SK-MEL-5 (cell line): Measurements from ENCODE around the gene TAAR2. TPM values are rescaled to one million over a fixed set of nuclear protein-coding genes. Genes with fewer than 3 reads are reported as not detected.
"Not testable (repeated sequence)": the region's sequence is repeated elsewhere in the genome, so short reads cannot be mapped to it uniquely, and the experiment has no call there.

ENCODE experiments used
- DNase-seq: peaks from one replicate; pipeline ENCODE4 v3.0.0-alpha.2; 2016; ENCODE audit warnings: low read depth, low spot score
- in situ Hi-C: cut with HindIII; loops from 2 replicates; pipeline ENCODE4 v1.10.0; 2016; ENCODE audit warnings: low sequenced_read_pairs, high pct_unique_total_duplicates, low pct_unique_long_range_greater_than_20kb
- total RNA-seq: library from RNA; depleted of rRNA; stranded (reverse); fragments of >200 nt; shearing (Covaris generic); gene quantifications from 2 replicates; pipeline ENCODE4 v1.2.3, GENCODE V29; 2014

The TAAR2 gene
- total RNA-seq, 1 experiment from 2014 or later: not detected

DNA sequence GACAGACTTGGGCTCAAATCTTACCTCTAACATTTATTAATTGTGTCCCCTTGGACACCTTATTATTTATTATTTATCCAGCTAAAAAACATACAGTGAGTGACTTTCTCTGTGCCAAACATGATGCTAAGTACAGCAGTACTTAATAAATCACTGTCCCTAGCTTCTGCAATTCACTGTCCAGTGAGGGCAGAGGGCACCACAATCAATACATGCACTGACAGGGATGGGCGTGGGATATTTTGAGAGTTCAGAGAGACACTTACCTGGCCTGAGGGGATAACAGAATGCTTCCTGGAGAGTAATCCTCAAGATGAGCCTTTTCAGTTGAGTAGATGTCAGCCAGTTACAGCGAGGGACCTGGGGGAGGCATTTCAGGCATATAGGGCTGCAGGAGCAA is 9.3 kb upstream of the TAAR2 start:
- in situ Hi-C loops: no loop called here
- no peak for DNase-seq

DNA sequence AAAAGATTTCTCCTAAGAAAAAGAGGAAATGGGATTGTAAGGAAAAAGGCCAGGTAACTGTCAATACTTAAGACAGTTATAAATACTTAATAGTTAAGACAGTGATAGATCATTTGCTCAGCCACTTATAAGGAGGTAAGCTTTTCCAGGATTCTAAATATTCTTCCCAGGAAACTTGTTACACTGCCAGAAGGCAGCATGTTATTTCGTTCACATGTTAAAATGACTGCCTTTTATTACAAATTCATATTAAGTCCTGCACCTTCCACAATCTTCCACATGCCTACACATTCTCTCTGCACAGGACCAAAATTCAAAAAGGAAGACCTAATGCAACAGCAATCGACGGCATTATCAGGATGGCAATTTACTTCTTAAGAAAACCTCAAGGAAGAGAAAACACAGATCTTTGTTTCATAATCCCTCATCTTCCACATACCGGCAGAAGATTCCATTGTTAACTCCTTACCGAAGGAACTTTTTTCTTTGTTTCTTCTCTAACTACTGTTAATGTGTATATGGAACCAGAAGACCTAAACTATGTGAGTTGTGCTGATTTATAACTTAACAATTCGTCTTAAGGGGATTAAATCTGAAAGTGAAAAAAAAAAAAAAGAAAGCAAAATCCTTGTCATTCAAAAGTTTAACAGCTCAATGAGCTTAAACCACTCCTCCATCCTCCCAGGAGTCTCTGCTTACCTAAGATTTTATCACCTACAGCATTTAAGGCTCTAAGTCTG is 799 bp downstream of the TAAR2 start:
- in situ Hi-C loops: no loop called here

DNA sequence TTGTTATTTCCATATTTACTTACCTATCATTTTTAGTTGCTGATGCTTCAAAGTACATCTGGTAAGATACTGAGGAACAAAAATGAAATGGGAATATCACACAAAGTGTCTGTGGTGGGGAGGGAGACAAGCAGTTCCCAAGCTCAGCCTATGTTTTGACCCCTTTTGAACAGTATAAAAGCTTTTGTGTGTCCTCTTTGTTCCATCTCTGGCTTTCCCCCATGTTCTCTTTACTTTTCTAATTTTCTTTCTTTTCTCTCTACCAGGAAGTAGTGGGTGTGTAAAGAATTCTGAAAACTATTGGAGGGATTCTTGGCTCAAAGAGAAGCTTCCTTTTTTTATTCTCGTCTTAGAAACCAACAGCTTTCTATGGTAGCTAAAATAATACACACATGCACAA is 7.4 kb downstream of the TAAR2 start:
- in situ Hi-C loops: no loop called here

More for the DNA sequence above, 799 bp downstream of the TAAR2 start:
- no peak for DNase-seq

DNA sequence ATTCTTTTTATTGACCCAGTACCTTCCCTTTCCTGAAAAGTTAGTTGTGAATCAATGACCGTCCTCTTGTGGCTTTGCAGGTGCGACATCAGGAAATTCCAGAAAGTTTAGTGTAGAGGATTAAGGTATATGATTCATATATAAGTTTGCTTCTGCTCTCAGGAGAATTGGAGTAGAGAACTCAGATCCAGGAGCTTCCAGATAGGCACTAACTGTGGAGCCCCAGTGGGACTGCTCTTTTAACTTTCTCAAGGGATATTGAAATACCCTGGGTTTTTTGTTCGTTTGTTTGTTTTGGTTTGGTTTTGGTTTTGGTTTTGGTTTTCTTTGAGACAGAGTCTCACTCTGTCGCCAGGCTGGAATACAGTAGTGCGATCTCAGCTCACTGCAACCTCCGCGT is 9.5 kb downstream of the TAAR2 start:
- in situ Hi-C loops: no loop called here
- no peak for DNase-seq

More for the DNA sequence above, 7.4 kb downstream of the TAAR2 start:
- no peak for DNase-seq

DNA sequence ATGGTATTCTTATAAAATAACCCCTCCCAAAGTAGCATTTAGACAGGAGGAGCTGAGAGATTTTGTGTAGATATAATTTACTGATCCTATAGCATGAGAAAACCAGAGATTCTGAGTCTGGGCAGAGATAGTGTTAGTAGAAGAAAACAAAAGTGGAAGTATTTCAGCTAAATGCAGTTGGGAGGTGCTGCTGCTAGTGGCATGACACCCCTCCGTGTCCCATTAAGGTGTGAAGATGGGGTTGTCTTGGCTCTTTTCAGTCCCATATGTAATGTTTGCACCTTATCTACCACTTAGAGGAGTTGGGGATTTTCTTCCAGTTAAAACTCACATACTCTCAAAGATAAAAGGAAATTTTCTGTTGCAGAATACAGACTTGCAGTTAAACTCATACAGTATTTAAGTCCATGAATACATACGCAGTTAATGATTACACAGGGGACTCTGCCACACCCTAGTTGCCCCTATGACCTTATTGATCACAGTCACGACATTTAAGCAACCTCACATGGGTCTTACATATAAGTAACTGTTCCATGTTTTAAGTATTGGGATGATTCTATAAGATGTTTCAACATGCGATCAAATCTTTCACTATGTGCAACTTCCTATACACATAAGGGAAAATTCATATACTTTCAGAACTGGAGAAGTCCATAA is 11.5 kb downstream of the TAAR2 start:
- no peak for DNase-seq
- in situ Hi-C loops: no loop called here

DNA sequence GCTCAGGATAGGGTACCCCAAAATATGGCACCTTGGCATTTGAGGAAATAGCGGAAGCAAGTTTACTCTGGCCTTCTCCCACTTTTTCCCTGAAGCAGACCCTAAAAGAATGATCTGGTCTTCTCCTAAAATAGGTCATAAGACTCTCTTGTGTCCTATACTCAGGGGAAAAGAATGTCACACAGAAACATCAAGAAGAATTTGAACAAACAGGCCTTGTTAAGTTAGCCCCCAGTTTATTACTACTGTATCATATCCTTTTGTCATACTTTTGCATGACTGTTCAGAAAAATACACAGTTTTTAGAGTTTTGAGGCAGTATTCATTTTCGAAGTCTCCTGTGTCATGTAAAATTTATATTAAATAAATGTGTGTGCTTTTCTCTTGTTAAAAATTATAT is 12.5 kb downstream of the TAAR2 start:
- DNase-seq: peak; percentile 42
- in situ Hi-C loops: no loop called here

DNA sequence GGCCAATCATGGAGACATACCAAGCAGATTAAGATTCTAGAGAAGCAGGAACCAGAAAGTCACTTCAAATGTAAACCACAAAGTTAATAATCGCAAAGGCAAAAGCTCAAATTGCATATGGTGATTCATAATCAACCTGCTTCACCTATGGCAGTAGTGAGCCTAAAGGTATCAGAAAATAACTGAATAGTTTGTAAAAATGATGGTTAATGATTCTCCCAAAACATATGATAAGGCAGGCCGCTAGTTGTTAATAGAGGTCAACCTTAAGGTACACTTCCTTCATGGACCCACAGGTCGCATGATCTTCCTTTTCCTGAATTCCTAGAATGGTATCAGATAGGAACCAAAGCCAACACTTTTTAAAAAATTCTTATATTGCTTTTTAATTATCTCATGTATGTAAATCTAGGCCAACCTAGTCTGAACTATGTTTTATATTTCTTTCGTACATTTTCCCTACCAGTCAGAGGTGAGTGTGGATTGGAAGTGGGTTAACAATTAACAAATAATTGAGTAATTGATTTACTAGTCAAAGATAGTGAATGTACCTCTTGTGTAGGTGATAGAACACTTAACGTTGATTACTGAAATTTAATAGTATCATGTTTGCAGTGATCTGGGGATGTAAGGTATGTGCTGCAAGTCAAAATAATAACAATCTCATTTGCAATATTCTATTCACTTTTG is 16.4 kb downstream of the TAAR2 start:
- in situ Hi-C loops: no loop called here
- DNase-seq: no peak

DNA sequence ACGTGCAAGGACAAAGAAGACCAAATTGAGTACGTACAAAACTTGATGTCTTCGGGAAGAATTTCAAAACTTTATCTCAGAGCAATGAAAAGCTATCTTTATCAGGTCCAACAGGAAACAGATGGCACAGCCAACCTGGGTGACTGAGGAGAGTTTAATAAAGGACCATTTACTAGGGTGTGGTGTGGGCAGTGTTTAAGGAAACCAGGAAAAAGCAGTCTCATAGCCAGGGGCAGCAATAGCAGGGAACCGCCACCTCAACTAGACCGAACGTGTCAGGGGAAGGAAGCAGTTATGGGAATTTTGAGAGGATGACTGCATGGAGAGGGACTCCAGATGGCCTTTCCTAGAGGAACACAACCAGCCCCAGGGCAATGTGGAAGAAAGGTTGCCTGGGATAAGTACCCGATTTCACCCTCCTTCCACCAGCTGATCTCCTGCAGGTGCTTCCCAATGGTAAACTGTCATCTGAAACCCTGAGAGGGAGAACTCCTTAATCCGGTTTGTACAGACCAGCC is 19.4 kb downstream of the TAAR2 start:
- DNase-seq: no peak
- in situ Hi-C loops: no loop called here

DNA sequence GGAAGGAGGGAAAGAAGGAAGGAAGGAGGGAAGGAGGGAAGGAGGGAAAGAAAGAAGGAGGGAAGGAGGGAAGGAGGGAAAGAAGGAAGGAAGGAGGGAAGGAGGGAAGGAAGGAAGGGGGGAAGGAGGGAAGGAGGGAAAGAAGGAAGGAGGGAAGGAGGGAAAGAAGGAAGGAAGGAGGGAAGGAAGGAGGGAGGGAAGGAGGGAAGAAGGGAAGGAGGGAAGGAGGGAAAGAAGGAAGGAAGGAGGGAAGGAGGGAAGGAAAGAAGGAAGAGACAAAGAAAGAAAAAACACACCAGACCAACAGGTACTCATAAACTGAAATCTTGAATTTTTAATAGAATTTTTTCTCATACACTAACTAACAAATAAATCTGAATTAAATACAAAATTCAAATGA is 23.2 kb downstream of the TAAR2 start:
- in situ Hi-C loops: not testable (repeated sequence)

DNA sequence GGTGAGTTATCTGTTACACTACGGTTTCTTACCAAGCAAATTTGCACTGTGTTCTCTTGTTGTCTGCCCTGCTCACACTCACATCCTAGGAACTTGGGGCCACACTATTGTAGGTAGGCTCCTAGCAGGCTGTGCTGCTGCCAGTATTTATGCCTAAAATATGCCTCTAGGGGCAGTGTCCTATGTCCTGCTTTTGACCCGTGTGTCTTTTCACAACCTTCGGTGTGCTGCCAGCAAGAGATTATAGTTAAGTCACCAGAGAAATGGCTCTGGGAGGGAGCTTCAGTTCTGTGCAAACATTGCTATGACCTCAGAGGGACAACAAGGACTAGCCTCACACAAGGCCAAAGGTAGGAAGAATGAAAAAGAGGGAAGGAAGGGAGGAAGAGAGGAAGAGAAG is 25.6 kb downstream of the TAAR2 start:
- in situ Hi-C loops: no loop called here
- peak; percentile 35 for DNase-seq

More for the DNA sequence above, 23.2 kb downstream of the TAAR2 start:
- not testable (repeated sequence) for DNase-seq

DNA sequence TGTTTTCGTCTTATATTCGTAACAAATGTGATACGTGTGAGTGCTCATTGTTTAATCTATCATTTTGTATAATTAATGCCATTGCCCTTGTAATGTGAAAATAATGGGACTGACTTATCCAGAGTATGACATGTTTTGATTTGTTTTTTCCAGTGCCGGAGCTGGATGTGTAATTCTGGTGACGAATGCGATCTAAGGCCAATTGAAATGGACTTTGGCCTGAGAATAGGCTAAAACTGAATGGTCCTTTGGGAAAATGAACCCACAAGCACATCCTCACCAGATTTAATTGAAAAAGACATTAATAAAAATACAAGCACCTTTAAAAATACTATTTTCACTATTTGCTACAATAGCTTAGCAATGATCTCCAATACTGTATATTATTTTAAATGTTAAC is 27.9 kb downstream of the TAAR2 start:
- in situ Hi-C loops: no loop called here
- DNase-seq: no peak

DNA sequence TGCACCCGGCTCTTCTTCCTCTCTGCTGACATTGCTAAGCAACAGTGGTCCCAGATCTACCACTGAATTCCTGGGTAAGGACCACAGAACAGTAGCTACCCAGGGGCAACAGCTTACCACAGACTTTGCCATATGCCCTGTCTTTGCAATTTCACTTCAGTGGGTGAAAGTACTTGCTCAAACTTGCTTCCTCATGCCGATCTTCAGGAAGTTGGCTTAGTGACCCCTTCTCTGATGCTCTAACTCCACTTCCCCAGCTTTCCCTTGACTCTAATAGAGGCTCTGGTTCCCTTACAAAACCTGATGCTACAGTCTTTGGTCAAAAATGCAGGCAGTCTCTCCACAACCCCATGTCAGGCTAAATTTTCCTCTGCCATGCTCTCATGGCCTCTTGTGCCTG is 31.2 kb downstream of the TAAR2 start:
- in situ Hi-C loops: no loop called here
- DNase-seq: no peak

DNA sequence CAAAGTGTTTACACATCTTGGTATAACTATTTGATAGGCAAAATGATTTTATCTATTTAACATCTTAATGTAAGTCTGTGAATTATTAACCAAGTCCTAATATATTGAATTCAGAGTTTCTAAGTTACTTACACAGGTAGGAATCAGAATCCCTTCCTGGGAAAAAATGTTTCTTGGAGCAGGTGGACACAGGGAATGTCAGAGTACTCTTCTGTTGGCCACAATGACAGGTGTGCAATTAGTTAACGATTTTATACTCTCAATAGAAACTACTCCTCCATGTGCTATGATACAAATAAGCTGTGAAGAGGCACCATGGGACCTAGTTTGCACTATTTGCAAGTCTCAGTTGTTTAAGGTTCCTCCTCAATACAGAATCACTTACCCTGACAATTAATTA is 33.7 kb downstream of the TAAR2 start:
- no peak for DNase-seq
- in situ Hi-C loops: no loop called here

DNA sequence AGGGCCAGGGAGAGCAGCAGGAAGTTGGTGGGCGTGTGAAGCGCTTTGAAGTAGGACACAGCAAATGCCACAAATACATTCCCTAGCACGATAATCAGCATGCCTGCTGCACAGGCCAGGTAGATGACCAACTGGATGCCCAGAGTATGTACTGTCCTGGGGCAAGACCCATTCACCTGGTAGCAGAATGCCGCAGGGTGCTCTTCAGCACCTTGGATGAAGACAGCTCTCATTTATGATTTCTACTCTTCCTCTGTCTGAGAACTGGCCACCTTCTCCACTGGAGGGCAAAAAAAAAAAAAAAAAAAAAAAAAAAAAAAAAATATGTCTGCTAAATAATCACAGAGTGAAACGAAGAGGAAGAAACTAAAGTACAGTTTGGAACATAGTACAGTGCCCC is 34.6 kb downstream of the TAAR2 start, which contains the start of gene TAAR5:
TAAR5 (minus strand) TSS at position 288 of the 400 bp plus-strand sequence; CDS start at position 233, 55 bp downstream.
- in situ Hi-C loops: no loop called here
- no peak for DNase-seq

DNA sequence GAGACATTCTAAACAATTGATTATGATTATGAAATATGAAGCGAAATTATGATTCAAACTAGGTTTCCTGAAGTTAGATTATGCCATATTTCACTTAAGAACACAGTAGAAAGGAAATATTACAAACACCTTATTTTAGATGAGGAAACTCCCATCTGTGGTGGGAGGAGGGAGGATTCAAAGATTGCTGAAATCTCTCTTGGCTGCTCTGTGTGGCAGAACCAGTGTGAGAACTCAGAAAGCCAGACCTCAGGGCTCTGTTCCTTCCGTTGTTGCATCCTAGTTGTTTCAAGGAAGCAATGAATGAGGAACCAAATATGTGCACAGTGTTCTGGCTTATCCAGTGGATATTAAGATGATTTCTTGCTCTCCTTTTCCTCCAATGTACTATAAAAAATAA is 36.7 kb downstream of the TAAR2 start:
- in situ Hi-C loops: no loop called here
- no peak for DNase-seq

DNA sequence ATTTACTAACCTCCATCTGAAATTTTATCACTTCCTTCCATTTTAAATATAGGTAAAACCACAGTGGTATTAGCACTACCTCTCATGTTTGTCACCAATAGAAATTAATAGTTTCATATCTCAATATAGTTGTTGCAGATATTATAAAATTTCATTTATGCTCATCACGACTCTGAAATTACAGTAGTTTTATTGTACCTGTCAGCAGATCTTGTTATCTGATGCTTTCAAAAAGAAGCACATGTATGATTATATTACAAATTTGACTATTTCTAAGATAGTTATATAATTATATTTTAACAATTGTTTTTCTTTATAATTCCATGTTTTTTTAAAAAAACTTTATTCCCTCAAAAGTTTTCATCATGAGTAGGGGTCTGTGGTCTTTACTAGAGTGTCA is 39.4 kb downstream of the TAAR2 start:
- in situ Hi-C loops: no loop called here
- DNase-seq: no peak

DNA sequence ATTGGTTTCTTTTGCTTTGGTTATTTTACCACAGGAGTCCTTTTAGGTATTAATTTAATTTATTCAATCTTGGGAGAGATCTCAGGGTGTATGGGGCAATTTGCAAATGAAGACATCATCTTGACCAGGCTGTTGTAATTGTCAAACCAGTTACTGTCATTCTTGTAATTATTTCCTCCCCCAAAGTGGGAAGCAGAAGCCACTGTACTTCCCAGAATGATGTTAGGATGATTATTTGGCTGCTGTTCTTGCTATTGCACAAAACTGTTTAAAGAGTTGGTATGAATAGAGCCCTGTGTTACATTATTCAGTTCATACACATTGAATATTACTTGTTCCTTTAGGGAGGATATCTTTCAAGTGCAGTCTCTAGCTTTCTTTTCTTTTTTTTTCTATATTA is 52.3 kb downstream of the TAAR2 start:
- no peak for DNase-seq
- in situ Hi-C loops: no loop called here

DNA sequence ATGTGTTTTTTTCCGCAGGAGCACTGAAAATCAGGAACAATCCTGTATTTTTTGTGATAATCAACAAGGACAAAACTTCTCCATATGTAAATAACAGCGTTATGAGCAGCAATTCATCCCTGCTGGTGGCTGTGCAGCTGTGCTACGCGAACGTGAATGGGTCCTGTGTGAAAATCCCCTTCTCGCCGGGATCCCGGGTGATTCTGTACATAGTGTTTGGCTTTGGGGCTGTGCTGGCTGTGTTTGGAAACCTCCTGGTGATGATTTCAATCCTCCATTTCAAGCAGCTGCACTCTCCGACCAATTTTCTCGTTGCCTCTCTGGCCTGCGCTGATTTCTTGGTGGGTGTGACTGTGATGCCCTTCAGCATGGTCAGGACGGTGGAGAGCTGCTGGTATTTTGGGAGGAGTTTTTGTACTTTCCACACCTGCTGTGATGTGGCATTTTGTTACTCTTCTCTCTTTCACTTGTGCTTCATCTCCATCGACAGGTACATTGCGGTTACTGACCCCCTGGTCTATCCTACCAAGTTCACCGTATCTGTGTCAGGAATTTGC is 53.8 kb downstream of the TAAR2 start, which contains the start of gene TAAR6:
TAAR6 (plus strand) TSS at position 102 of the 557 bp plus-strand sequence; CDS start at position 102, 0 bp downstream.
- in situ Hi-C loops: no loop called here
- no peak for DNase-seq
